HEK293T (cell line): Measurements from ENCODE around the gene LAMC1.

Source experiments
- CTCF ChIA-PET: fragments of 350-600 bp; formaldehyde crosslinking; extraction: SDS; loops from one replicate; lab custom pipeline; 2021; ENCODE audit warnings: antibody characterized with exemption, inconsistent platforms; lab: Yijun Ruan, JAX
- POLR2A ChIA-PET: fragments of 350-600 bp; formaldehyde crosslinking; extraction: SDS; loops from one replicate; lab custom pipeline; 2020; ENCODE audit warnings: antibody characterized with exemption, inconsistent platforms; lab: Yijun Ruan, JAX
- DNase-seq: peaks from one replicate; pipeline ENCODE4 v3.0.0; 2012; ENCODE audit warnings: mixed read lengths; ENCODE audit errors: extremely low spot score
- ARNT ChIP-seq: fragments of 450-650 bp; IDR thresholded peaks from 2 replicates; pipeline ENCODE4 v1.6.1; 2017; ENCODE audit warnings: mild to moderate bottlenecking
- BHLHE40 ChIP-seq: fragments of 450-650 bp; IDR thresholded peaks from 2 replicates; pipeline ENCODE4 v1.6.1; 2016; ENCODE audit warnings: mild to moderate bottlenecking, moderate library complexity, borderline replicate concordance
- CTBP1 ChIP-seq: fragments of 450-650 bp; IDR thresholded peaks from 2 replicates; pipeline ENCODE4 v1.6.1; 2016; ENCODE audit warnings: borderline replicate concordance
- ELF4 ChIP-seq: fragments of 450-650 bp; IDR thresholded peaks from 2 replicates; pipeline ENCODE4 v1.6.1; 2017; ENCODE audit warnings: antibody characterized with exemption
- FOXA1 ChIP-seq: fragments of 450-650 bp; IDR thresholded peaks from 2 replicates; pipeline ENCODE4 v1.6.1; 2016; ENCODE audit warnings: mild to moderate bottlenecking
- FOXK2 ChIP-seq: fragments of 450-650 bp; IDR thresholded peaks from 2 replicates; pipeline ENCODE4 v1.6.1; 2016; ENCODE audit warnings: mild to moderate bottlenecking
- FOXM1 ChIP-seq: fragments of 450-650 bp; IDR thresholded peaks from 2 replicates; pipeline ENCODE4 v1.6.1; 2017; ENCODE audit warnings: mild to moderate bottlenecking, borderline replicate concordance
- HDGF ChIP-seq: fragments of 450-650 bp; IDR thresholded peaks from 2 replicates; pipeline ENCODE4 v1.6.1; 2017; ENCODE audit warnings: antibody characterized with exemption, borderline replicate concordance
- L3MBTL2 ChIP-seq: fragments of 450-650 bp; conservative IDR thresholded peaks from 2 replicates; pipeline ENCODE4 v1.6.1; 2016; ENCODE audit warnings: mild to moderate bottlenecking
- LEF1 ChIP-seq: fragments of 450-650 bp; IDR thresholded peaks from 2 replicates; pipeline ENCODE4 v1.6.1; 2017; ENCODE audit warnings: mild to moderate bottlenecking, borderline replicate concordance
- NFRKB ChIP-seq: fragments of 450-650 bp; IDR thresholded peaks from 2 replicates; pipeline ENCODE4 v1.6.1; 2016; ENCODE audit warnings: mild to moderate bottlenecking, moderate library complexity
- SP1 ChIP-seq: fragments of 450-650 bp; IDR thresholded peaks from 2 replicates; pipeline ENCODE4 v1.6.1; 2017
- SUZ12 ChIP-seq: fragments of 450-650 bp; IDR thresholded peaks from 2 replicates; pipeline ENCODE4 v1.6.1; 2016; ENCODE audit warnings: mild to moderate bottlenecking
- TARDBP ChIP-seq: fragments of 450-650 bp; IDR thresholded peaks from 2 replicates; pipeline ENCODE4 v1.6.1; 2016
- ZNF384 ChIP-seq: fragments of 450-650 bp; IDR thresholded peaks from 2 replicates; pipeline ENCODE4 v1.6.1; 2016
- TF ChIP-seq, protein P1 (sequence below): fragments of 450-650 bp; IDR thresholded peaks from 2 replicates; pipeline ENCODE4 v1.6.1; 2016

The LAMC1 gene

GRCh38 chr1:183077097-183077496 lies 53.9 kb downstream of the LAMC1 start:
- ChIA-PET POLR2A (no interaction called here), CTCF (no interaction called here)
- DNase-seq = no peak
- TF ChIP-seq, protein P1, sequence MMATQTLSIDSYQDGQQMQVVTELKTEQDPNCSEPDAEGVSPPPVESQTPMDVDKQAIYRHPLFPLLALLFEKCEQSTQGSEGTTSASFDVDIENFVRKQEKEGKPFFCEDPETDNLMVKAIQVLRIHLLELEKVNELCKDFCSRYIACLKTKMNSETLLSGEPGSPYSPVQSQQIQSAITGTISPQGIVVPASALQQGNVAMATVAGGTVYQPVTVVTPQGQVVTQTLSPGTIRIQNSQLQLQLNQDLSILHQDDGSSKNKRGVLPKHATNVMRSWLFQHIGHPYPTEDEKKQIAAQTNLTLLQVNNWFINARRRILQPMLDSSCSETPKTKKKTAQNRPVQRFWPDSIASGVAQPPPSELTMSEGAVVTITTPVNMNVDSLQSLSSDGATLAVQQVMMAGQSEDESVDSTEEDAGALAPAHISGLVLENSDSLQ = no peak
- TF ChIP-seq NFRKB = no peak
- no peak for TF ChIP-seq CTBP1
- TF ChIP-seq FOXM1 = no peak
- no peak for TF ChIP-seq BHLHE40
- no peak for TF ChIP-seq FOXK2
- TF ChIP-seq FOXA1 = no peak
- no peak for TF ChIP-seq ARNT
- TF ChIP-seq TARDBP = no peak
- TF ChIP-seq ELF4 = no peak
- no peak for TF ChIP-seq LEF1
- no peak for TF ChIP-seq ZNF384
- no peak for TF ChIP-seq L3MBTL2

DNA sequence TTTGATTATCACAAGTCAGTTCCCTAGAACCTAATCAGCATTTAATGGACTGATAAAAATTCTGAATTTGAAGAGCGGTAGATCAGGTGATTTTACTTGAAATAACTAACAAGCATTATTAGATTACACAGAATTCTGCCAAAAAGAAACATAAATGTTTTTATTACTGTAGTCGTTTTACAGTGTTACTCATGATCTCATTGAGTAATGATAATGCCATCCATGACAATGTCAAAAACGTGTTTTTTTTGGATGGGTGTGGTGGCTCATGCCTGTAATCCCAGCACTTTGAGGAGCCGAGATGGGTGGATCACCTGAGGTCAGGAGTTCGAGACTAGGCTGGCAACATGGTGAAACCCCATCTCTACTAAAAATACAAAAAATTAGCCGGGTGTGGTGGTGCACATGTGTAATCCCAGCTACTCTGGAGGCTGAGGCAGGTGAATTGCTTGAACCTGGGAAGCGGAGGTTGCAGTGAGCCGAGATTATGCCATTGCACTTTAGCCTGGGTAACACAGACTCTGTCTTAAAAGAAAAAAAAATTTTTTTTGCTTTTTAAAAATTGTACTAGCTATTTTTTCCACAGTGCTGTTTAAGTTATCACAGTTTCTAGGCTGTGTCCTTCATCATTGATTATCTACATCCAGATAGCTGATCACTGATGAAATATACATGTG lies 56.6 kb downstream of the LAMC1 start:
- DNase-seq = no peak
- ChIA-PET CTCF (interaction anchor here (0.6 kb wide), 1 partner anchor 10 kb away, joined by 7 read pairs; no protein-coding TSS in a partner anchor), POLR2A (no interaction called here)
- TF ChIP-seq ELF4 (no peak), NFRKB (no peak), L3MBTL2 (no peak)

GRCh38 chr1:183080406-183080805 lies 57.2 kb downstream of the LAMC1 start:
- POLR2A ChIA-PET = no interaction called here
- CTCF ChIA-PET = no interaction called here
- DNase-seq = no peak

DNA sequence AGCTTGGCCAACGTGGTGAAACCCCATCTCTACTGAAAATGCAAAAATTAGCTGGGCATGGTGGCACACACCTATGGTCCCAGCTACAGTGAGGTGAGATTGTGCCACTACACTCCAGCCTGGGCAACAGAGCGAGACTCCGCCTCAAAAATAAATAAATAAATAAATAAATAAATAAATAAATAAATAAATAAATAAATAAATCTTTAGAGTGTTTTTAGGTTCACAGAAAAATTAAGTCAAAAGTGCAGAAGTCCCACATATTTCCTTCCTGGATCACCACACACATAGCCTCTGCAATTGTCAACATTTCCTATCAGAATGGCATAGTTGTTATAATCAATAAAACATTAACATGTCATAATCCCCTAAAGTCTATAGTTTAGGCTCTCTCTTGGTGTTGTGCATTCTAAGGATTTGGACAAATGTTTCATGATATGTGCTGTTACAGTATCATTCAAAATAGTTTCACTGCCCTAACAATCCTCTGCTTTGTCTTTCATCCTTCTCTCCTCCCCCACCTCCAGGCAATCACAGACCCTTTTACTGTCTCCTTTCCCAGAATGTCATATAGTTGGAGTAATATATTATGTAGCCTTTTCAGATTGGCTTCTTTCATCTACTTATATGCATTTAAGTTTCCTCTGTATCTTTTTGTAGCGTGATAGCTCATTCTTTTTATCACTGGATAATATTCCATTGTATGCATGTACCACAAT lies 58.3 kb downstream of the LAMC1 start:
- POLR2A ChIA-PET = no interaction called here
- CTCF ChIA-PET = interaction anchor here (0.7 kb wide), 1 partner anchor 9 kb away, joined by 3 read pairs; no protein-coding TSS in a partner anchor
- TF ChIP-seq LEF1 = no peak
- no peak for TF ChIP-seq FOXK2
- no peak for TF ChIP-seq FOXM1
- no peak for TF ChIP-seq NFRKB
- no peak for DNase-seq

More at GRCh38 chr1:183080406-183080805, 57.2 kb downstream of the LAMC1 start:
- TF ChIP-seq FOXK2 (no peak), SP1 (no peak)
- TF ChIP-seq, protein P1 = no peak

- no peak for TF ChIP-seq FOXK2
- TF ChIP-seq SUZ12 = no peak
- TF ChIP-seq TARDBP = no peak
- TF ChIP-seq ZNF384 = no peak
- TF ChIP-seq BHLHE40 = no peak
- no peak for TF ChIP-seq ARNT
- no peak for TF ChIP-seq LEF1
- no peak for TF ChIP-seq ELF4
- no peak for TF ChIP-seq FOXA1
- TF ChIP-seq CTBP1 = no peak
- TF ChIP-seq FOXM1 = no peak
- TF ChIP-seq, protein P1 = no peak
- TF ChIP-seq HDGF = no peak
- POLR2A ChIA-PET = interaction anchor here (0.6 kb wide), 1 partner anchor 153 kb away, joined by 3 read pairs; no protein-coding TSS in a partner anchor
- DNase-seq = no peak
- CTCF ChIA-PET = interaction anchor here (0.5 kb wide), 1 partner anchor 166 kb away, joined by 3 read pairs; no protein-coding TSS in a partner anchor
Measured at GRCh38 chr1:183082650-183083049, 59.4 kb downstream of the LAMC1 start.

GRCh38 chr1:183087001-183087400 lies 63.8 kb downstream of the LAMC1 start:
- DNase-seq = no peak
- TF ChIP-seq TARDBP (no peak), ARNT (no peak), LEF1 (no peak), ELF4 (no peak), SP1 (no peak), ZNF384 (no peak), FOXA1 (no peak), SUZ12 (no peak), NFRKB (no peak), FOXK2 (no peak), BHLHE40 (no peak), FOXM1 (no peak)
- CTCF ChIA-PET = interaction anchor here (0.7 kb wide), 1 partner anchor 124 kb away, joined by 4 read pairs; no protein-coding TSS in a partner anchor
- POLR2A ChIA-PET = no interaction called here
